DMS 273 (cell line): ENCODE measurements around the gene LINGO4.
"Not testable (repeated sequence)": the region's sequence is repeated elsewhere in the genome, so short reads cannot be mapped to it uniquely, and the experiment has no call there.

Experiments used
- DNase-seq: peaks from one replicate; lab custom pipeline; 2025; ENCODE audit not compliant: unreplicated experiment; lab: John Stamatoyannopoulos, UW

LINGO4 gene

GRCh38 chr1:151790071-151790939 lies 14.9 kb downstream of the LINGO4 start, which contains the start of gene TDRKH:
Gene TDRKH (minus strand): TSS chr1:151790500. CDS start chr1:151783022, 7,478 bp downstream.
- peak; percentile 99 for DNase-seq

GRCh38 chr1:151787689-151788088 lies 17.5 kb downstream of the LINGO4 start:
- DNase-seq = no peak

DNA sequence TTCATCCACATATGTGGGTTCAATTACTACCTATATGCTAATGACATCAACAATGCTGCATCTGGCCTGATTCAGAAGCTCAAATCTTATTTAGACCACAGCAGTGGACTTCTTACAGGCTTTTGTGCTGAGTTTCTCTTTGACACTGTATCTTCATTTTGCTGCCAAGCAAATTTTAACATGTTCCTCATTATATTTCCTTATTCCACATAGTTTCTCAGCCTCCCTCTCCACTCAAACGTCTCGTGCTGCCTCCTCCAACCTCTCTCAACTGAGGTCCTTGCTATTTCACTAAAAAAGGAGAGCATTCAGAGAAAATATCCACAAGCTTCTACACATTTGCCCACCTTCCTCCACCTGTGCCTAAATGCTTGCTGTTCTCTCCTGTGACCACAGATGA lies 21.4 kb downstream of the LINGO4 start:
- no peak for DNase-seq

DNA sequence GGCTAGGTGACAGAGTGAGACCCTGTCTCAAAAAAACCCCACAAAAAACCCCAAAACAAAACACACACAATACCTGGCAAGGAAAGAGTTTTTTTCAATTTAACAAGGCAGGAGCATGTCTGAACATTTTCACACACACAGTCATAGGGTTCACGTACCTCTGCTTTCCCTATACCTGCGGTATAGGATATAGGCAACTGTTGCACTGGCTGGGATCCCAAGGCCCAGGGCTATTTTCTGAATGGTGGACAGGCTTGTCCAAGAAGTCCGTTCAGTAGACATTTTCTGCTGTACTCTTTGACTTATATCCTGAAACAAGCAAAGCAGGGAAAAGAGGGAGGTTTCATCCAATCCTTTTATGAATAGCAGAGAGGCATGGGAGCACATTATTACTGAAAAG lies 22.5 kb downstream of the LINGO4 start:
- no peak for DNase-seq

DNA sequence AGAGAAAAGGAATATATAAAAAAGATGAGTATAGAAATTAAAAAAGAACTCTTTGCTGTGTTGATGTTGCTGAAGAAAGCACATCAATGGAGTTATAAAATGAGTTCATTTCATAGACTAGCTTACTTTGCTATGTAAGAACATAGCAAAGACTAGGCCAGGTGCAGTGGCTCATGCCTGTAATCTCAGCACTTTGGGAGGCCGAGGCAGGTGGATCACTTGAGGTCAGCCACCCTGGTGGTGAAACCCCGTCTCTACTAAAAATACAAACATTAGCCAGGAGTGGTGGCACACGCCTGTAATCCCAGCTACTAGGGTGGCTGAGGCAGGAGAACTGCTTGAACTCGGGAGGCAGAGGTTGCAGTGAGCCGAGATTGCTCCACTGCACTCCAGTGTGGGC lies 23.2 kb downstream of the LINGO4 start:
- DNase-seq = not testable (repeated sequence)

DNA sequence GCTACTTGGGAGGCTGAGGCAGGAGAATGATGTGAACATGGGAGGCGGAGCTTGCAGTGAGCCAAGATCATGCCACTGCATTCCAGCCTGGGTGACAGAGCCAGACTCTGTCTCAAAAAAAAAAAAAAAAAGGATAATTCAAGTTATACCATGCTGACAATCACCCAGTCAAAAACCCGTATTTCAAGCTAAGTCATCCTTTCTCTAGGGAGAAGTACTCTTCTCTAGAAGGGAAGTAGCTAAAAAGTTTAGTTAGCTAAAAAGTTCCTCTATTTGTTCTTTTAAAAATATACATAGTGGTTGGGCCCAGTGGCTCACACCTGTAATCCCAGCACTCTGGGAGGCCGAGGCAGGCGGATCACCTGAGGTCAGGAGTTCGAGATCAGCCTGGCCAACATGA lies 24.5 kb downstream of the LINGO4 start:
- DNase-seq = not testable (repeated sequence)

- no peak for DNase-seq
Measured at GRCh38 chr1:151779852-151780251, 25.4 kb downstream of the LINGO4 start.

GRCh38 chr1:151777317-151777716 lies 27.9 kb downstream of the LINGO4 start:
- no peak for DNase-seq

GRCh38 chr1:151776665-151777062 lies 28.6 kb downstream of the LINGO4 start:
- DNase-seq = no peak

DNA sequence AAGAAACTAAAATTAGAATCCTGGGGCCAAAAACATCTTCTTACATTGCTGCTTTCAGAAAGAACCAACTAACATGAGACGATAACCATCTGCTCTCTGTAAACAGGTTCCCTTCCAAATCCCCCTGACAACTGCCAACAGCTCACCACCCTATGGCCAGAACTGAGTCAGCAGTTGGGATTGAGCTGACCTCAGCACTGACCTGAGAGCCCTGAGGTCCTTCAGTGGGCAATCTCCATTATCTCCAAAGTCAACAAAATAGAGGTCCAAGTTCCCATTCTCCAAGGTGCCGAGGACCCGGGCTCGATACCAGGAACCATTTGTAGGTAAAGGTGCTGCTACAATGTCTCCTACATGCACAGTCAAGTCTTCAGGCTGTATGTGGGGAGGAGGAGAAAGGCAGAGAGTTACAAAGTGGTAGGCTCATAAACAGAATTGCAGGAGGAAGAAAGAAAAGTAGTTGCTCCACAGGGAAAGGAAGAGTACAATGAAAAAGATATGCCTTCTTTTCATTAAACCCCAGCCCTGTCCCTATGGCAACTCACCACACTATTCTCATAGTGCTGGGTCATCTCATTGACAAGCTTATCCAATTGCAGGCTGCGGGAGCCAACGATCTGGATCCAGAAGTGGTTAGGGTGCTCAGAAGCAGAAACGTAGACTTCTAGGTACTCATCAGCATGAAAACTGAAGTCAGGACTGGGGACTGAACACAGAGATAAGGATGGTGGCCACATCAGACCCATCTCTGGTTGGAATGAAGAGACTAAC lies 29.1 kb downstream of the LINGO4 start:
- no peak for DNase-seq

- DNase-seq = no peak
Measured at GRCh38 chr1:151774256-151774922, 30.8 kb downstream of the LINGO4 start.

- no peak for DNase-seq
Measured at GRCh38 chr1:151773702-151774101, 31.5 kb downstream of the LINGO4 start.

- DNase-seq = not testable (repeated sequence)
Measured at GRCh38 chr1:151769270-151769669, 35.9 kb downstream of the LINGO4 start.

GRCh38 chr1:151768351-151769066 lies 36.7 kb downstream of the LINGO4 start:
- DNase-seq = not testable (repeated sequence)

DNA sequence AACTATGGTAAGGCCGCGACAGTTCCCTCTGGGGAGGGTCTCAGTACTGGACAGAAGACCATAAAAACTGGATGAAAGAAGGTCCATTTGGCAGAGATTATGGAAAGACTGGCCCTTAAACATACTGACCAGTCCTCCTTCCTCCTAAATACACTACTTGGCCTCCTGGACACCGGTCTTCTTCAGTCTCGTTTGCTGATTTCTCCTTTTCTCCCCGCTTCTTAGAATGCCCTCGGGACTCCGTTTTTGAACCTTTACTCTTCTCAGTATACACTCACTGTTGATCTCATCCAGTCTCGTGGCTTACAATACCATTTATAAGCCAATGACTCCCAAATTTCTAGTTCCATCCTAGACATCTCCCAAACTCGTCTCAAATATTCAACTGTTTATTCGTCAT lies 41.2 kb downstream of the LINGO4 start:
- DNase-seq = no peak

GRCh38 chr1:151762941-151763921 lies 42.0 kb downstream of the LINGO4 start, which contains the start of gene MRPL9:
Gene MRPL9 (minus strand): TSS chr1:151763496. CDS start chr1:151763479, 17 bp downstream.
- peak; percentile 96 for DNase-seq

DNA sequence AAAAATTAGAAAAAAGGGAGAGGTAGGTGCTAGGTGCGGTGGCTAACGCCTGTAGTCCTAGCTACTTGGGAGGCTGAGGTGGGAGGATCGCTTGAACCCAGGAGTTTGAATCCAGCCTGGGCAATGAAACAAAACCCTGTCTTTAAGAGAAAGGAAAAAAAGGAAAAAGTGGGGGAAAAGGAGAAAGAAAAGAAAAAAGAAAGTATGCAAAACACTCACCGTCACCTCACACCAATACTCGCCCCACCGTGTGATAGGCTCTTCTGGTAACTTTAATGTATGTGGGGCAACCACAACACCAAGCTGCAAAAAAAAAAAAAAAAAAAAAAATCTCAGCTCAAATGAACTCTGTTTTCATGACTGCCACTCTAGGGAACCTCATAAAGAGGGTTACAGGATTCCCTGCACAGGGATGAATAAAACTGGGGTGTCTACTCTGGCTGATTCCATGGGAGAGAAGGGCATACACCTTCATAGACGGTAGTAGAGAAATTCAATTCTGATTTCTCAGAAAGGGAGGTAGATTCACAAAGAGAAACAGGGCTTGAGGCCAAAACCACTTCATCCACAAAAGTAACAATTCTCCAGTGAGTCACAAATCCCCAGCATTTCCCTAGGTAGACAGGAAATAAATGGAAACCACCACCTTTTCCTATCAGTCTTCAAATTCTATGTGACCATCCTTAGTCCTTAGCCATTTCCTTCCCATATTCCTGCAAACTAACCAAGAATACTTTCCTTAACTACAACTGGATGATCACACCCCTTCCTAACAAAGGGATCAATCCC lies 44.4 kb downstream of the LINGO4 start:
- DNase-seq = no peak

GRCh38 chr1:151759241-151759640 lies 46.0 kb downstream of the LINGO4 start:
- no peak for DNase-seq

DNA sequence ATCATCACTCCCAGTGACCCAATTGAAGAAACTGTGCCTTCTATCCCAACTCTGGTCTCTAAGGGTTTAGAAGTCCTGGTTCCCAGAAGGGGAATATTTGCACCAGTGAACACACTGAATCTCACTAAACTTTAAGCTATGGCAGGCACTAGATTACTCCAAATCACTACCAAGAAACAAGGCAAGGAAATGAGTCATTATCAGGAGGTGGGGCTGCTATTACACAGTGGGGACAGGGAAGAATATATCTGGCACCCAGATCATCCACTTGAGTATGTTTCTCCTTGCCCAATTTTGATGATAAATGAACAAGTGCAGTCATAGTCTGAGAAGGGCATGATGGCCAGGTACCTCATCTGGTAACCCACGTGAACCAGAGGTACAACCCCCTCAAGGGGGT lies 48.9 kb downstream of the LINGO4 start:
- DNase-seq = no peak
